GM18868 (cell line): ENCODE results near the gene CRIP2.

Source experiments
- ATAC-seq: cut with Tn5 transposase; IDR thresholded peaks from one replicate; pipeline ENCODE4 v1.9.1; 2021; ENCODE audit warnings: mild to moderate bottlenecking, moderate library complexity; ENCODE audit not compliant: unreplicated experiment

Gene CRIP2

GRCh38 chr14:105496831-105497591 is 22.4 kb downstream of the CRIP2 start:
- no peak for ATAC-seq

DNA sequence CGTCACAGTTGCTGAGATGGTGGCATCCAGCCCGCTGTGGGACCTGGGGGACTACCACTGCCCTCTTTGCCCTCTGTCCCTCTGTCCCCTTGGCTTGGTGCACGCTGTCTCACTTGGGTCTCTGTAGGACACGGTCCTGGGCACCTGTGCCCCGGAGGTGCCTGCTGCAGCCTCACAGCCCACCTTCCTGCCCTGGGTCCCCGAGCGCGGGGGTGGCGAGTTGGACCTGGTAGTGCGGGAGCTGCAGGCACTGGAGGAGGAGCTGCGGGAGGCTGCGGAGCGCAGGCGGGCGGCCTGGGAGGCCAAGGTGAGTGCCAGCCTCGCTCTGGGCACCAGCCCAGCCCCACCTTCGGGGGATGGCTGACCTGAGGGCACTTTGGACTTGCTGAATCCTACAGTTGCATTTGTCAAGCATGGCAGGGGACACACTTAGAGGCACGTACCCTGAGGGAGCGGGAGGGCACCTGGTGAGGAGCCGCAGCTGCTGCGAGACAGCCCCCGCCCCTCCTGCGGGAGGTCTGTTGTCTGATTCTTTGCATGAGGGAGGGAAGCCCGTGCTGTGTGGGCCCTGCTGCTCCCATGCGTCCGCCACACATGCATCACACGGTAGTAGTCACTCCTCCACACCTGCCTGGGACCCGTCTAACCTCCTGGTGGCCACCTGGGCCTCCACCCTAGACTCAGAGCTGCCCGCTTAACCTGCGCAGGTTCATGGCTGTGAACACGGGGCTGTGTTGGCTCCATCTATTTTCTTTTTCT is 23.2 kb downstream of the CRIP2 start:
- no peak for ATAC-seq

DNA sequence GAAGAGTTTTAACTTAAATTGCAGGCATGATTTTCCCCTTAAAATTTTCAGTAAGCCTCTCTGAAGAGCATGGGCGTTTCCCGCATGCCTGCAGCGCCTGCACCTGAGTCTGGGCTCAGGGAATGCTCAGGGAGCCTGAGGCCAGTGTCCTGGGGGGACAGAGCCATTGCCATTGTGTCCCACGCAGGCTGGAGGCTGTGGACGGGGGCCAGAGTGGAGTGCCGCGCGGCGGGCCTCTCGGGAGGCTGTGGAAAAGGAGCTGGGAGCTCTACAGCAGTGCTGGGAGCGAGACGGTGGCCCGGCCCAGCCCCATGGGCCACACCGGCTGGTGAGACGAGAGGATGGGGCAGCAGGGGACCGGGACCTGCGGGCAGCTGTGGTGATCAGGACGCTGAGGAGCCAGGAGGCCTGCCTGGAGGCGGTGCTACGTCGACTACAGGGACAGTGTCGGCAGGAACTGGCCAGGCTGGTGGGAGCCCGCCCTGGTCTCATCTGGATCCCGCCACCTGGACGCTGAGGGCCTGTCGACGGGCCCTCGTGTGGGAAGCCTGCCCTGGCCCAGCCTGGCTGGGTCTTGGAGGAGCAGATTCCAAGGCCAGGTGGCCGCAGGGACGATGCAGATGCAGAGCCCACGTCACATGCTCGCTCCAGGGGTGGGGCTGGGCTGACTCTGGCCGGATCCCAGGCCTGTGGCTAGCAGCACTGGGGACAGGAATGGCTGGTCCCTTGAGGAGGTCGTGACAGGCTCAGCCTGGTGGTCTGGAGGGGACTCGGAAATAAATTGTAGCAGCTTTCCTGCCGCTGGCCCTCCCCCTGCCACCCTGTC is 24.0 kb downstream of the CRIP2 start:
- no peak for ATAC-seq

- ATAC-seq, result no peak
These were observed 24.8 kb downstream of the CRIP2 start for GRCh38 chr14:105499256-105500035.

GRCh38 chr14:105500036-105500725 is 25.6 kb downstream of the CRIP2 start:
- no peak for ATAC-seq

DNA sequence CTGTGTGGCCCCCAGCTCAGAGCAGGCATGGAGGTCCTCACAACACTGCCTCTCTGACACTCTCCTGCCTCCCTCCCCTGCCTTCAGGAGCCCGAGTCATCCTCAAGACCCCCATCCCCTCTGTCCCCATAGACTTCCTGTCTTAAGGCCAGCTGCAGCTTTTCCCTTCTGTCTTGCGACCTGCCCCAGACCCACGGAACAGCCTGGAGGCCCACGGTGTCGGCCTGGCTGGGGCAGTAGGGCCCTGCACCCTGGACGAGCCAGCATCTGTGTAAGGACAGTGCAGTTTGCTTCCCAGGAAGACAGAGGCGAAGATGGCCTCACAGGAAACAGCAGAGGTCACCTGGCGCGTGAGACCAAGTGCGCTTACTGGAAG is 26.1 kb downstream of the CRIP2 start:
- ATAC-seq, result no peak

DNA sequence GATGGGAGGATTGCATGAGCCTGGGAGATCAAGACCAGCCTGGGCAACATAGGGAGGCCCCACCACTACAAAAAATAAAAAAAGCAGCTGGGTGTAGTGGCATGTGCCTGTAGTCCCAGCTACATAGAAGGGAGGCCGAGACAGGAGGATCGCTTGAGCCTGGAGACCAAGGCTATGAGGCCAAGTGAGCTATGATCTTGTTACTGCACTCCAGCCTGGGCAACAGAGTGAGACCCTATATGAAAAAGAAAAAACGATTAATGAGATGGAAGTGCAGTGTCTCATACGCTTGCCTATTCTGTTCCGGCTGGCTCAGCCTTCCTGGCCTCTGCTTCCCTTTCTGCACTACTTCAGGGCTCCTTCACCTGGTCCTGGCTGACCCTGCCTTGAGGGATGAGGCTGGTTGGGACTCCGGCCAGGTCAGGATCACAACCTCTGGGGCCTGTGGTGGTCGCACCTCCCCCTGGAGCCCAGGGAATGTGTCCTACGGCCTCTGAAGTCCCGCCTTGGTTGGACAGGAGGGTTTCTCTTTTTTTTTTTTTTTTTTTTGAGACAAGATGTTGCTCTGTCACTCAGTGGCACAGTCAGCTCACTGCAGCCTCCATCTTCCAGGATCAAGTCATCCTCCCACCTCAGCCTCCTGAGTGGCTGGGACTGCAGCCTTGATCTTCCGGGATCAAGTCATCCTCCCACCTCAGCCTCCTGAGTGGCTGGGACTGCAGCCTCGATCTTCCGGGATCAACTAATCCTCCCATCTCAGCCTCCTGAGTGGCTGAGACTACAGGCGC is 27.1 kb downstream of the CRIP2 start:
- no peak for ATAC-seq

- ATAC-seq, result no peak
These were observed 28.1 kb downstream of the CRIP2 start for GRCh38 chr14:105502446-105503295.

DNA sequence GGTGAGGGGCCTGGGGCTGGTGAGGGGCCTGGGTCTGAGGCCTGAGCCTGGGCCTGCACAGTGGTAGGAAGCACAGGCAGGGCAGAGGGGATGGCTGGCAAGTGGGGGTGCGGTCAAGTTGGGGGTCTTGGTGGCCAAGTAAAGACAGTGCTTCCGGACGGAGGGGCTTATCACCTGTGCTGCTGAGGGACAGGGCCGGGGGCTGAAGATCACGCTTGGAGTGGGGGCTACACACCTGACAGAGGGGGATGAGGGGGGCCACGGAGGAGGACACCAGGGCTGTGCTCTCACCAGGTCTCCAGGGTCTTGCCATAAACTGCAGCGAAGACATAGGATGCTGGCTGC is 28.6 kb downstream of the CRIP2 start:
- ATAC-seq, result no peak

DNA sequence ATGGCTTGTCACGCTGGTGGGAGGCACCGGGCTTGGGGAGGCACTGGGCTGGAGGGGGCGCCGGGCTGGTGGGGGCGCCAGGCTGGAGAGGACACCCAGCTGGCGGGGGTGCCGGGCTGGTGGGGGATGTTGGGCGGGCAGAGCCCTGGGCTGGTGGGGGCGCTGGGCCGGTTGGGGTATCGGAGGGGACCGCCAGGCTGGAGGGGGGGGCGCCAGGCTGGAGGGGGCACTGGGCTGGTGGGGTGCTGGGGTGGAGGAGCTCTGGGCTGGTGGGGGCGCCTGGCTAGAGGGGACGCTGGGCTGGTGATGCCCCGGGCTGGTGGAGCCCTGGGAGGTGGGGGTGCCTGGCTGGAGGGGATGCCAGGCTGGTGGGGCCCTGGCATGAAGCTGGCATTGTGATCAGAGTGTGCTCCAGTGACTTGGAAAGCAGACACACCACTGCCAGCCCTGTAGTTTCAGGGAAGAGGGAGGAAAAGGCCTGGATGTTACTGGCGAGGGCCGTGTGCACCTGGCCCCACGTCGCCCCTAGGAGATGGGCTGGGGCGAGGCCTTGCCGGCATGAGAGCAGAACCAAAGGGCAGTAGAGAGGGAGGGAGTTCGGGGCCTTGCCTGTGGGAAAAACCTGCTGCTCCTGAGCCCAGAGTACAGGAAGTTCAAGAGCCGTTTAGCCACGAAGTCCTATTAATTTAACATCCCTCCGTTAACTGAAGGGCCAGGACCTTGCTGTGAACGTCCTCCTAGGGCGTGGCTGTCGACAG is 29.5 kb downstream of the CRIP2 start:
- no peak for ATAC-seq

DNA sequence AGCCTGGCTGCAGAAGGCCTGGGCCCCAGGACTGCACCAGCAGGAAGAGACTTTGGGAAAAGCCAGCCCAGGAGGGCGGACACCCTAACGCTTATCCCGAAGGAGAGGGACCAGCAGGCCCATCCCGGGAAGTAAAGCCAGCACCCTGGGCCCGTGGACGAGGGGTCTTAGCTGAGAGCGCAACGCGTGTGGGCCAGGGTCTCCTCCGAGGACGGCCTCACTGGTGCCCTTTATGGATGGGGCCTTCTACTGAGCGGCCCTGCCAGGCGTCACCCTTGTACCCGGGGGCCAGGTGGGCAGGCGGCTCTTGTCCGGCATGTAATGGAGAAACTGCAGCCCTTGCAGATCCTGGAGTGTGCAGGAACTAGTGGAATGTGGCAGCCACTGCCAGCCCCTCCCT is 30.5 kb downstream of the CRIP2 start:
- ATAC-seq, result no peak

DNA sequence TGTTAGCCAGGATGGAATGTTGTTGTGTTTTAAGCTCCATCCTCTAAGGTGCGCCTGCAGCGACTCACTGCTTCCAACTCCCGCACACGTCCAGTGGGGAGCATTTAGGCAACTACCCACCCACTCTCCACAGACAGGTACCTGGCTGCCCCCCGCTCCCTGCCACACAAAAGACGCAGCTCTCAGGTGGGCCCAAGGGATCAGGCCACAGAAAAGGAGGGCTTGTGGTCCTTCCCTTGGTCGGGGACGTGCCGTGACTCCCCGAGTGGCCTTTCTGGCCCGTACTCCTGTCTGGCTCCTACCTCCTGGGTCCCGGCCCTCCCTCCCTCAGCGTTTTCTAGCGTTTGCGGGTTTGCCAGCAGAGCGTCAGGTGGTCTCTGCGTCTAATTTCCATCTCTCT is 32.6 kb downstream of the CRIP2 start:
- no peak for ATAC-seq

GRCh38 chr14:105508069-105508468 is 33.4 kb downstream of the CRIP2 start:
- ATAC-seq, result no peak

DNA sequence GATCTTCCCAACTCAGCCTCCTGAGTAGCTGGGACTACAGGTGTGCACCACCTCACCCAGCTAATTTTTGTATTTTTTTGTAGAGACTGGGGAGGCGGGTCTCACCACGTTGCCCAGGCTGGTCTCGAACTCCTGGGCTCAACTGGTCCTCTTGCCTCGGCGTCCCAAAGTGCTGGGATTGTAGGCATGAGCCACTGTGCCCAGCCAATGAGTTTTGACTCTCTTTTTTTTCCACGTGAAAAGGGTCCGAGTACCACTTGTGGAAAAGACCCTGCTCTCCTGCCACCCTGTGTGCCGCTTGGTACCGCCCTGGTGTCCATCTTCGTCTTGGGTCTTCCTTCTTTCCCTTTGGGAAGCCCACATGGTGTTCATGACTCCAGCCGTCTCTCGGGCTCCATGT is 34.0 kb downstream of the CRIP2 start:
- ATAC-seq, result no peak

GRCh38 chr14:105517096-105517495 is 42.5 kb downstream of the CRIP2 start:
- ATAC-seq, result no peak

DNA sequence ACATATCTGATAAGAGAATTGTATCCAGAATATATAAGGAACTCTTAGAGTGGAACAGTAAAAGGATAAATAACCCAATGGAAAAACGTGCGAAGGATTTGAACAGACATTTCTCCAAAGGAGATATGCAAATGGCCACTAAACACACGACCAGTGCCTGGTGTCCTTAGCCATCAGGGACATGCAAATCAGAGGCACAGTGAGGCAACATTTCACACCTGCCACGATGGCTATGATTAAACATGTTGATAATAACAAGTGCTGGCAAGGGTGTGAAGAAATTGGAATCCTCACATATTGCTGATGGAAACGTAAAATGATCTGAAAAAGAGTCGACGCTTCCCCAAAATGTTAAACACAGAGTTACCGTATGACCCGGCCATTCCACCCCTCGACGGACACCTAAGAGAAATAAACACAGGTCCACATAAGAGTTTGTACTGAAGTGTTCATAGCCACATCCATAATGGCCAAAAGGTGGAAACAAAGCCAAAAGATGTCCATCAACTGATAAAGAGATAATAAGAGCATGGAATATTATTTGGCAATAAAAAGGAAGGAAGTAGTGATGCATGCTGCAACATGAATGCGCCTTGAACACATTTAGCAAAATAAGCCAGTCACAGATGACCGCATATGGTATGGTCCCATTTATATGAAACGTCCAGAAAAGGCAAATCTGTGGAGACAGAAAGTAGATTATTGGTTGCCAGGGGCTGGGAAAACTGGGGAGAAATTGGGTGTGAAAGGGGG is 45.5 kb downstream of the CRIP2 start:
- ATAC-seq, result no peak

DNA sequence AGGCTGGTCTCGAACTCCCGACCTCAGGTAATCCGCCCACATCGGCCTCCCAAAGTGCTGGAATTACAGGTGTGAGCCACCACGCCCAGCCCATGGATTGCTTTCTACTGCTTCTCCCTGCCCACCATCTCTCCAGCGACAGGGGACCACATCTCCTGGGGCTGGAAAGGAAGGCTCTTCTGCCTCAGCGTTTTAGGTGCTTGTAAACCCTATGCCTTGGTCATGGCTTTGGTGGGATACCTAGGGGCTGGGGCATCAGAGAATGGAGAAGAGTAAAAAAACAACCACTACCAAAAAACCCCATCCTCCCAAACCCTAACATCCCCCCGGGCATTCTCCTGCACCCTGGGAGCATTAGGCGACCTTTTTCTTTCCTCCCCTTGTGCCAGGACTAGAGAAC is 50.7 kb downstream of the CRIP2 start:
- ATAC-seq, result no peak
